H1 (cell line): ENCODE measurements around the gene CDC42EP1. TPM values are rescaled to one million over a fixed set of nuclear protein-coding genes. Genes with fewer than 3 reads are reported as not detected.

ENCODE experiments used
- CTCF ChIA-PET: fragments of 300-600 bp; sonication (Branson Sonifier 250); formaldehyde crosslinking; loops from one replicate; lab custom pipeline; 2021; ENCODE audit not compliant: partially characterized antibody; lab: Charles Lee
- POLR2A ChIA-PET: fragments of 300-600 bp; sonication (Branson Sonifier 250); formaldehyde crosslinking; loops from one replicate; lab custom pipeline; 2021; ENCODE audit warnings: inconsistent platforms; ENCODE audit not compliant: partially characterized antibody; lab: Charles Lee
- DNase-seq, 2 experiments: peaks; one replicate each; pipeline versions ENCODE4 v3.0.0 to v3.0.0-alpha.2; 2010 to 2022; ENCODE audit warnings: low spot score in 2 of 2, low read depth in 1 of 2, mixed read lengths in 1 of 2
- FAIRE-seq: peaks from 2 replicates; lab custom pipeline; 2011; peaks lifted over from hg19 to GRCh38; lab: Jason Lieb, UNC
- H2AFZ ChIP-seq: 2 replicates; pipeline ENCODE4 v1.8.1; 2012; ENCODE audit warnings: low read length, inconsistent platforms
- H2AK5ac ChIP-seq: 2 replicates; pipeline ENCODE4 v1.6.1; 2013; ENCODE audit warnings: low read depth, low read length
- H2BK120ac ChIP-seq: replicated peaks from 2 replicates; pipeline ENCODE3; 2013; ENCODE audit warnings: low read depth, low read length, inconsistent platforms
- H2BK12ac ChIP-seq: 2 replicates; pipeline ENCODE4 v1.6.1; 2013; ENCODE audit warnings: low read depth, low read length
- H2BK15ac ChIP-seq: 2 replicates; pipeline ENCODE4 v1.6.1; 2013; ENCODE audit warnings: low read length
- H2BK20ac ChIP-seq: 2 replicates; pipeline ENCODE4 v1.6.1; 2013; ENCODE audit warnings: low read length
- H2BK5ac ChIP-seq: 2 replicates; pipeline ENCODE4 v1.6.1; 2013; ENCODE audit warnings: low read depth, low read length
- H3K14ac ChIP-seq: 2 replicates; pipeline ENCODE4 v1.6.1; 2013; ENCODE audit warnings: inconsistent platforms; ENCODE audit not compliant: insufficient read length
- H3K18ac ChIP-seq: 2 replicates; pipeline ENCODE4 v1.6.1; 2013; ENCODE audit warnings: low read length; ENCODE audit errors: extremely low read depth
- H3K23ac ChIP-seq: 2 replicates; pipeline ENCODE4 v1.6.1; 2013; ENCODE audit warnings: inconsistent platforms; ENCODE audit not compliant: insufficient read length
- H3K23me2 ChIP-seq: 2 replicates; pipeline ENCODE4 v1.6.1; 2013; ENCODE audit warnings: low read depth, low read length
- H3K27ac ChIP-seq: 2 replicates; pipeline ENCODE4 v1.6.1; 2011; ENCODE audit warnings: low read depth, low read length, inconsistent platforms
- H3K27me3 ChIP-seq, 4 experiments: replicated peaks in 1 of 4; 1 replicate in 1 of 4; 2 replicates in 3 of 4; pipeline versions ENCODE4 v1.6.1 to v1.8.1; 2011 to 2013; ENCODE audit warnings: low read length in 3 of 4, mild to moderate bottlenecking in 3 of 4, inconsistent platforms in 2 of 4, mixed read lengths in 2 of 4, moderate library complexity in 1 of 4; ENCODE audit not compliant: control insufficient read depth in 3 of 4, insufficient read depth in 3 of 4; ENCODE audit errors: extremely low read depth in 1 of 4
- H3K36me3 ChIP-seq, 4 experiments: 2 replicates each; pipeline versions ENCODE4 v1.6.1 to v1.8.1; 2011 to 2013; ENCODE audit warnings: mild to moderate bottlenecking in 4 of 4, low read length in 3 of 4, moderate library complexity in 2 of 4, control low read depth in 1 of 4, inconsistent platforms in 1 of 4; ENCODE audit not compliant: insufficient read depth in 4 of 4, control insufficient read depth in 2 of 4
- H3K4ac ChIP-seq: replicated peaks from 2 replicates; pipeline ENCODE3; 2013; ENCODE audit warnings: low read length, low read depth, mixed read lengths, inconsistent platforms; ENCODE audit not compliant: insufficient read length
- H3K4me1 ChIP-seq, 4 experiments: replicated peaks in 1 of 4; 1 replicate in 1 of 4; 2 replicates in 3 of 4; pipeline versions ENCODE4 v1.6.1 to v1.8.1; 2011 to 2013; ENCODE audit warnings: low read length in 3 of 4, inconsistent platforms in 2 of 4, mixed read lengths in 1 of 4; ENCODE audit not compliant: insufficient read depth in 4 of 4, control insufficient read depth in 3 of 4
- H3K4me2 ChIP-seq, 2 experiments: 2 replicates each; pipeline versions ENCODE4 v1.6.1 to v1.8.1; 2011 to 2013; ENCODE audit warnings: low read depth in 2 of 2, low read length in 2 of 2, control low read depth in 1 of 2, inconsistent platforms in 1 of 2, mild to moderate bottlenecking in 1 of 2; ENCODE audit not compliant: insufficient read depth in 1 of 2
- H3K4me3 ChIP-seq, 4 experiments: fragments of 200-600, 300-600 bp in 1 of 4; sonication (generic), shearing (Covaris generic), sonication (Bioruptor Twin) in 1 of 4; 2 replicates each; pipeline versions ENCODE4 v1.5.1 to v1.8.1; 2011 to 2016; ENCODE audit warnings: low read length in 4 of 4, low read depth in 3 of 4, control low read depth in 2 of 4, inconsistent platforms in 2 of 4, mild to moderate bottlenecking in 2 of 4, mixed read lengths in 1 of 4, moderate library complexity in 1 of 4; ENCODE audit not compliant: insufficient read depth in 2 of 4; ENCODE audit errors: extremely low read depth in 1 of 4
- H3K56ac ChIP-seq: replicated peaks from 2 replicates; pipeline ENCODE3; 2013; ENCODE audit warnings: low read depth, mild to moderate bottlenecking, mixed read lengths, low read length, inconsistent platforms; ENCODE audit not compliant: insufficient read length
- H3K79me1 ChIP-seq: 2 replicates; pipeline ENCODE4 v1.6.1; 2013; ENCODE audit warnings: low read depth, low read length, control low read depth
- H3K79me2 ChIP-seq, 2 experiments: 2 replicates each; pipeline versions ENCODE4 v1.6.1 to v1.8.1; 2012 to 2013; ENCODE audit warnings: low read length in 2 of 2, mild to moderate bottlenecking in 2 of 2, inconsistent platforms in 1 of 2; ENCODE audit not compliant: insufficient read depth in 2 of 2, control insufficient read depth in 1 of 2
- H3K9ac ChIP-seq, 4 experiments: replicated peaks in 1 of 4; 1 replicate in 1 of 4; 2 replicates in 3 of 4; pipeline versions ENCODE4 v1.6.1 to v1.8.1; 2011 to 2013; ENCODE audit warnings: low read depth in 3 of 4, low read length in 3 of 4, control low read depth in 2 of 4, mild to moderate bottlenecking in 2 of 4, moderate library complexity in 2 of 4, inconsistent platforms in 1 of 4; ENCODE audit errors: extremely low read depth in 1 of 4
- H3K9me3 ChIP-seq, 2 experiments: 2 replicates each; pipeline versions ENCODE4 v1.6.1 to v1.8.1; 2012 to 2013; ENCODE audit warnings: mild to moderate bottlenecking in 2 of 2, moderate library complexity in 2 of 2, control low read depth in 1 of 2, inconsistent platforms in 1 of 2, low read depth in 1 of 2, low read length in 1 of 2, mixed read lengths in 1 of 2; ENCODE audit not compliant: insufficient read depth in 2 of 2
- H4K20me1 ChIP-seq, 2 experiments: replicated peaks in 1 of 2; 2 replicates each; pipeline versions ENCODE3 to v1.8.1; 2011 to 2013; ENCODE audit warnings: inconsistent platforms in 2 of 2, low read length in 2 of 2, mild to moderate bottlenecking in 1 of 2; ENCODE audit not compliant: insufficient read depth in 2 of 2, control insufficient read depth in 1 of 2
- H4K5ac ChIP-seq: 2 replicates; pipeline ENCODE4 v1.6.1; 2013; ENCODE audit warnings: low read length, low read depth, mixed read lengths, inconsistent platforms; ENCODE audit not compliant: insufficient read length
- H4K8ac ChIP-seq: 2 replicates; pipeline ENCODE4 v1.8.0; 2013; ENCODE audit warnings: mild to moderate bottlenecking, moderate library complexity, low read length, inconsistent platforms; ENCODE audit not compliant: insufficient read depth; ENCODE audit errors: extremely low read depth
- H4K91ac ChIP-seq: replicated peaks from 2 replicates; pipeline ENCODE3; 2013; ENCODE audit warnings: low read length, mixed read lengths, inconsistent platforms; ENCODE audit not compliant: insufficient read length
- GTF2F1 ChIP-seq: IDR thresholded peaks from 2 replicates; pipeline ENCODE4 v1.6.1; 2012; ENCODE audit warnings: low read depth, low read length, improper control_type of control experiment, borderline replicate concordance
- KDM1A ChIP-seq: fragments of 200-600, 300-600 bp; sonication (generic); IDR thresholded peaks from 2 replicates; pipeline ENCODE4 v1.7.1; 2016; ENCODE audit warnings: mild to moderate bottlenecking, low read length, borderline replicate concordance
- KDM5A ChIP-seq: fragments of 200-600 bp; IDR thresholded peaks from 2 replicates; pipeline ENCODE4 v1.7.1; 2012; ENCODE audit warnings: mild to moderate bottlenecking, low read length, inconsistent platforms, mixed read lengths
- NANOG ChIP-seq: IDR thresholded peaks from 2 replicates; pipeline ENCODE4 v1.6.1; 2011; ENCODE audit warnings: low read length, low read depth, mild to moderate bottlenecking, inconsistent platforms; ENCODE audit not compliant: insufficient read depth, poor library complexity, severe bottlenecking
- SIN3A ChIP-seq, 2 experiments: IDR thresholded peaks in 1 of 2; conservative IDR thresholded peaks in 1 of 2; 2 replicates each; pipeline ENCODE4 v1.6.1; 2011 to 2012; ENCODE audit warnings: low read length in 2 of 2, improper control_type of control experiment in 1 of 2, low read depth in 1 of 2, mild to moderate bottlenecking in 1 of 2
- SP1 ChIP-seq: IDR thresholded peaks from 2 replicates; pipeline ENCODE4 v1.6.1; 2011; ENCODE audit warnings: low read depth, low read length
- TAF1 ChIP-seq: IDR thresholded peaks from 2 replicates; pipeline ENCODE4 v1.6.1; 2011; ENCODE audit warnings: mild to moderate bottlenecking, low read depth, low read length
- WGBS, 2 experiments: shearing (Covaris generic) in 1 of 2; methylation state at CpG; one replicate each; pipeline versions ENCODE4 v1.1.6 to v1.1.7; 2013 to 2015; ENCODE audit warnings: low lambda C conversion rate in 2 of 2, mixed read lengths in 2 of 2, inconsistent platforms in 1 of 2, low coverage in 1 of 2, missing lambda C conversion rate in 1 of 2; ENCODE audit not compliant: insufficient replicate concordance in 2 of 2, insufficient coverage in 1 of 2, insufficient read length in 1 of 2; ENCODE audit errors: extremely low coverage in 1 of 2, missing lambda C conversion rate in 1 of 2; 5-methylcytosine and 5-hydroxymethylcytosine counted together
- polyA plus RNA-seq, 7 experiments: library from polyadenylated mRNA; depleted of rRNA in 3 of 7; stranded (reverse) in 5 of 7; unstranded in 2 of 7; fragments of >200 nt in 5 of 7; fragments of 200-250 nt in 2 of 7; gene quantifications; 1 replicate in 5 of 7; 2 replicates in 1 of 7; 4 replicates in 1 of 7; pipeline versions ENCODE4 v1.2.1 to v1.2.3, GENCODE V29; 2011 to 2013; ENCODE audit warnings: missing spikeins in 2 of 7, mixed read lengths in 2 of 7
- total RNA-seq: library from RNA; stranded (reverse); fragmentation: NEBNext Ultra II Directional; extraction: Animal tissue kit (Norgen Biotek cat#: 25700); gene quantifications from 2 replicates; pipeline ENCODE4 v1.2.1, GENCODE V29; 2021
- TF ChIP-seq, protein P1 (sequence below), 3 experiments: IDR thresholded peaks; 1 replicate in 2 of 3; 2 replicates in 1 of 3; pipeline versions ENCODE4 v1.5.1 to v1.6.1; 2011; ENCODE audit warnings: low read length in 3 of 3, mild to moderate bottlenecking in 3 of 3, inconsistent platforms in 2 of 3, low read depth in 1 of 3, moderate library complexity in 1 of 3; ENCODE audit not compliant: insufficient read depth in 1 of 3; ENCODE audit errors: control extremely low read depth in 1 of 3

CDC42EP1 gene
- total and polyA plus RNA-seq, 2 of the 8 experiments (the other 6 are each of a cell fraction or from before 2014, with no cell fraction given): 8.3 to 11.2 TPM

- no peak for FAIRE-seq
- peaks cover 0 to 11% of the 10 kb centered on the region in 2 experiments; a peak in 1 of 4 replicates for H3K79me2 ChIP-seq
- H2BK20ac ChIP-seq: peak overlapping the region; percentile 90; the same call in 1 of the 2 replicates
- no peaks in the 10 kb centered on the region for H4K20me1 ChIP-seq
- H2BK5ac ChIP-seq: peak overlapping the region; percentile 100
- H3K27ac ChIP-seq: peak overlapping the region; percentile 93
- H3K27me3 ChIP-seq: no peaks in the 10 kb centered on the region
- peak overlapping the region; percentile 54 to 68 for H3K4me2 ChIP-seq
- peak overlapping the region; percentile 85 for H3K18ac ChIP-seq
- peak overlapping the region; percentile 61; the same call in 1 of the 2 replicates for H2AK5ac ChIP-seq
- WGBS, 2 experiments: 4% methylated on average over 17 of the region's 17 CpGs; no CpG with 5 or more reads in 1 of the 2 experiments
- no peaks in the 10 kb centered on the region for H3K9me3 ChIP-seq
- peak overlapping the region; percentile 18 for H2BK120ac ChIP-seq
- no peak overlapping the region for H3K23ac ChIP-seq
- no peak overlapping the region; the same call in 1 of the 2 replicates for H2AFZ ChIP-seq
- peaks cover 0 to 8% (median 6%) of the 10 kb centered on the region in 4 experiments; a peak in 6 of 7 replicates for H3K4me1 ChIP-seq
- peaks cover 0 to 2% (median 0%) of the 10 kb centered on the region in 4 experiments; a peak in 1 of 8 replicates for H3K36me3 ChIP-seq
- H4K8ac ChIP-seq: peak overlapping the region; percentile 99; the same call in 1 of the 2 replicates
- no peak overlapping the region for H3K14ac ChIP-seq
- POLR2A ChIA-PET: interaction anchor here (0.6 to 7.8 kb wide), 26 partner anchors 9 to 1649 kb away, joined by 3 to 63 read pairs (median 4); partner anchors contain the start of genes LGALS1, NOL12 and TRIOBP
- H4K5ac ChIP-seq: peak overlapping the region; percentile 82
- peak overlapping the region in 3 of 4 experiments; percentile 73 to 84 (median 82); a peak in 6 of 7 replicates for H3K9ac ChIP-seq
- peak overlapping the region; percentile 97; the same call in 1 of the 2 replicates for H2BK15ac ChIP-seq
- H3K23me2 ChIP-seq: peaks cover 13% of the 10 kb centered on the region
- H3K4ac ChIP-seq: no peak overlapping the region
- 0 out of 2 replicates have a peak, but pooled peaks cover 7% of the 10 kb centered on the region for H3K79me1 ChIP-seq
- no peak for DNase-seq
- H4K91ac ChIP-seq: no peak overlapping the region
- CTCF ChIA-PET: interaction anchor here (0.7 to 4.5 kb wide), 19 partner anchors 8 to 1311 kb away, joined by 3 to 35 read pairs (median 5); partner anchors contain the start of genes PDXP and SH3BP1
- peak overlapping the region; percentile 13 for H3K56ac ChIP-seq
- H3K4me3 ChIP-seq: peak overlapping the region; percentile 68 to 83 (median 74)
- peak overlapping the region; percentile 60; the same call in 1 of the 2 replicates for H2BK12ac ChIP-seq
- TF ChIP-seq GTF2F1: 0 out of 2 replicates have a peak, but pooled peaks have one; percentile 27
- no peak for TF ChIP-seq TAF1
- no peak for TF ChIP-seq SIN3A (conservative IDR thresholded peaks at IDR 0.05 in 1 of 2, IDR thresholded peaks at IDR 0.05 in 1 of 2; ENCODE audit: low read depth in 1 of 2, low read length in 2 of 2)
- TF ChIP-seq KDM5A: no peak
- TF ChIP-seq SP1: no peak
- TF ChIP-seq KDM1A: 0 out of 2 replicates have a peak, but pooled peaks have one; percentile 4
- TF ChIP-seq NANOG: peak; percentile 42
- TF ChIP-seq, protein P1, sequence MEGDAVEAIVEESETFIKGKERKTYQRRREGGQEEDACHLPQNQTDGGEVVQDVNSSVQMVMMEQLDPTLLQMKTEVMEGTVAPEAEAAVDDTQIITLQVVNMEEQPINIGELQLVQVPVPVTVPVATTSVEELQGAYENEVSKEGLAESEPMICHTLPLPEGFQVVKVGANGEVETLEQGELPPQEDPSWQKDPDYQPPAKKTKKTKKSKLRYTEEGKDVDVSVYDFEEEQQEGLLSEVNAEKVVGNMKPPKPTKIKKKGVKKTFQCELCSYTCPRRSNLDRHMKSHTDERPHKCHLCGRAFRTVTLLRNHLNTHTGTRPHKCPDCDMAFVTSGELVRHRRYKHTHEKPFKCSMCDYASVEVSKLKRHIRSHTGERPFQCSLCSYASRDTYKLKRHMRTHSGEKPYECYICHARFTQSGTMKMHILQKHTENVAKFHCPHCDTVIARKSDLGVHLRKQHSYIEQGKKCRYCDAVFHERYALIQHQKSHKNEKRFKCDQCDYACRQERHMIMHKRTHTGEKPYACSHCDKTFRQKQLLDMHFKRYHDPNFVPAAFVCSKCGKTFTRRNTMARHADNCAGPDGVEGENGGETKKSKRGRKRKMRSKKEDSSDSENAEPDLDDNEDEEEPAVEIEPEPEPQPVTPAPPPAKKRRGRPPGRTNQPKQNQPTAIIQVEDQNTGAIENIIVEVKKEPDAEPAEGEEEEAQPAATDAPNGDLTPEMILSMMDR (IDR thresholded peaks at IDR 0.05; ENCODE audit: control extremely low read depth in 1 of 3, insufficient read depth in 1 of 3, low read depth in 1 of 3, low read length in 3 of 3): no peak
Measured at GRCh38 chr22:37607935-37608476, 47.7 kb downstream of the CDC42EP1 start.
